NB4 (cell line): ENCODE data around the gene MSI2.

Experiments
- DNase-seq: peaks from one replicate; pipeline ENCODE4 v3.0.0; 2010; ENCODE audit warnings: low read depth
- H3K4me3 ChIP-seq: one replicate; pipeline ENCODE4 v1.5.1; 2011; ENCODE audit warnings: mild to moderate bottlenecking, low read depth, low read length, moderate library complexity
- MAX ChIP-seq: IDR thresholded peaks from 2 replicates; pipeline ENCODE4 v1.6.1; 2011; ENCODE audit warnings: low read depth, low read length
- MYC ChIP-seq: IDR thresholded peaks from 2 replicates; pipeline ENCODE4 v1.6.1; 2011; ENCODE audit warnings: low read depth, low read length
- POLR2A ChIP-seq: IDR thresholded peaks from 2 replicates; pipeline ENCODE4 v1.6.1; 2011; ENCODE audit warnings: mild to moderate bottlenecking; ENCODE audit not compliant: insufficient read length; ENCODE audit errors: extremely low read depth
- TF ChIP-seq, protein P1 (sequence below): IDR thresholded peaks from one replicate; pipeline ENCODE4 v1.5.1; 2012; ENCODE audit warnings: low read depth, low read length

Gene MSI2

DNA sequence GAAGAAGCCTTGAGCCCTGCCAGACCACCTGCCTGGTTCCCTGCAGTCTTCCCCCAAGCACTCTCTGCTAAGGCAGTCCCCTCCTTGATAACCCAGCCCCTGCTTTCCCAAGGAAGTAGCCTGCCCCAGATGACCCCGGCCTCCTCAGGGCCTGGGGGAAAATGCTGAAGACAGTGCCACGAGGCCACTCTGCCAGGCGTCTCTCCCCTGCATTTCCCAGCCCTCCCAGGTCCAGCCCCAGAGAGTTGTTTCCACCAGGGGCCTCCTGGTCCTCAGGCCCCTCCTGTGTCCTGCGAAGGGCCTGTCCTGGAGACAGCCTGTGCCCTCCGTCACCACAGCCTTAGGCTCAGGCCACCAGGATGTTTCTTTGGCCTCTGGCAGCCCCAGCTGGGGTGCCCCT, 392.4 kb downstream of the MSI2 start:
- no peak for DNase-seq
- H3K4me3 ChIP-seq, result no peak overlapping the region
- TF ChIP-seq MAX (no peak), MYC (no peak)

DNA sequence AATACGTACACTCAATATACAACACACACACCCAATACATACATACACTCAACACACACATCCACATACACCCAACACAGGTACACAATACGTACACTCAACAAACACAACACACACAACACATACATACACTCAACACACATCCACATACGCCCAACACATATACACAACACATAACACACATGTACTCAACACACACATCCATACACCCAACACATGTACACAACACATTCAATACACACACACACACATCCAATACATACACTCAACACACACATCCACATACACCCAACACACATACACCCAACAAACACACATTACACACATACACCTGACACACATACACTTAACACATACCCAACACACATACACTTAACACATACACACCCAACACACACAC, 392.9 kb downstream of the MSI2 start:
- DNase-seq, result no peak
- H3K4me3 ChIP-seq, result no peak overlapping the region
- TF ChIP-seq MAX (no peak), MYC (no peak)

DNA sequence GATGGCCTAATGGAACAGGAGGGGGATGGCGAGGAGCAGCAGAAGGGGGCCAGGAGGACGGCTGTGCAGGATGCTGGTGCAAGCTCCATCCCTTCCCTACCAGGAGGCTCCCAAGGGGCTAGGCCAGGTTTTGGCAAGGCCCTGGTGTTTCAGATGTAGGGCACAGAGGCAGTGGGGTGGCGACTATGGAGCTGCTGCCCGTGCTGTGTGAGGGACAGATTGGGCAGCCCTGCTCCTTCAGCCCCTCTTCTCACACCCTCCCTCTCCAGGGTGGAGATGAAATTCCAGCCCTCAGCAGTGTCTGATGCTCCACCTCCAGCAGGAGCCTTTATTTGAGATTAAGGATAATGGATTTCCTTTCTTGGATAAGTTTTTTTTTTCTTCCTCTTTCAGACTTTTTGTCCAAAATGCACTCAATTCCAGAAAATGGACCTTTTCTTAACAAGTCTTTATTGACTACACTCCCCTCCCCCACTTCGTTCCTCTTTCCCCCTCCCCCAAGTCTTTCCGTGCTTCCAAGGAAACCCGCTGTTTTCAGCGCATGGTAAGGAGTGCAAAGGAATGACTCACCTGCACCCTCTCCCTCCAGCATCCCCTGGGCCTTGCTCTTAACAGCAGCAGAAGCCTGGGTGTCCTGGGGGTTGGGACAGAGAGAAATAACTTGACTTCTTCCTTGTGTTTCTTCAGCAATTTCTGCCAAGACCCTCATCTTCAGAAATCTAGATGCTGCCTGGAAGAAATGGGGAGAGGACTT, 393.6 kb downstream of the MSI2 start:
- DNase-seq, result peak; percentile 17
- TF ChIP-seq POLR2A (no peak), MYC (no peak), MAX (no peak)
- TF ChIP-seq, protein P1, sequence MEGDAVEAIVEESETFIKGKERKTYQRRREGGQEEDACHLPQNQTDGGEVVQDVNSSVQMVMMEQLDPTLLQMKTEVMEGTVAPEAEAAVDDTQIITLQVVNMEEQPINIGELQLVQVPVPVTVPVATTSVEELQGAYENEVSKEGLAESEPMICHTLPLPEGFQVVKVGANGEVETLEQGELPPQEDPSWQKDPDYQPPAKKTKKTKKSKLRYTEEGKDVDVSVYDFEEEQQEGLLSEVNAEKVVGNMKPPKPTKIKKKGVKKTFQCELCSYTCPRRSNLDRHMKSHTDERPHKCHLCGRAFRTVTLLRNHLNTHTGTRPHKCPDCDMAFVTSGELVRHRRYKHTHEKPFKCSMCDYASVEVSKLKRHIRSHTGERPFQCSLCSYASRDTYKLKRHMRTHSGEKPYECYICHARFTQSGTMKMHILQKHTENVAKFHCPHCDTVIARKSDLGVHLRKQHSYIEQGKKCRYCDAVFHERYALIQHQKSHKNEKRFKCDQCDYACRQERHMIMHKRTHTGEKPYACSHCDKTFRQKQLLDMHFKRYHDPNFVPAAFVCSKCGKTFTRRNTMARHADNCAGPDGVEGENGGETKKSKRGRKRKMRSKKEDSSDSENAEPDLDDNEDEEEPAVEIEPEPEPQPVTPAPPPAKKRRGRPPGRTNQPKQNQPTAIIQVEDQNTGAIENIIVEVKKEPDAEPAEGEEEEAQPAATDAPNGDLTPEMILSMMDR, result no peak
- no peak overlapping the region for H3K4me3 ChIP-seq

DNA sequence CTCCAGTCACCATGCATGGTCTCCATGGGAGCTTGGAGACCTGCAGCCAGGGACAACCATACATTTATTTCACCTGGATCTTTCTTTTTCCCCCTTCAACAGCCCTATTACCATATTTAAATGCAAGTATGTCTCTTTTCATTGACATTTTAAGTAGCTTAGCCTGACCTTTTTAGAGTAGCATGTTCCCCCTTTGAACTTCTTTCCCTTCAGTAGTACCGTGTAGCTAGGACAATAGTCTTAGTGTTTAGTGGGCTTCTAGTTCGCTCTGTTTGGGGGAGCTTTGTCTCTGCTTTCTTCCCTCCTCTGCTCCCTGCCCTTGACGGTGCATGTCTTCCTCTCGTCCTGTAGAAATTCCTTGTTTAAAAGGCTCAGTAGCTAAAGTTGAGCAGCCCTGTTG, 394.2 kb downstream of the MSI2 start:
- no peak overlapping the region for H3K4me3 ChIP-seq
- TF ChIP-seq MAX (no peak), MYC (no peak), POLR2A (no peak)
- TF ChIP-seq, protein P1, result no peak

DNA sequence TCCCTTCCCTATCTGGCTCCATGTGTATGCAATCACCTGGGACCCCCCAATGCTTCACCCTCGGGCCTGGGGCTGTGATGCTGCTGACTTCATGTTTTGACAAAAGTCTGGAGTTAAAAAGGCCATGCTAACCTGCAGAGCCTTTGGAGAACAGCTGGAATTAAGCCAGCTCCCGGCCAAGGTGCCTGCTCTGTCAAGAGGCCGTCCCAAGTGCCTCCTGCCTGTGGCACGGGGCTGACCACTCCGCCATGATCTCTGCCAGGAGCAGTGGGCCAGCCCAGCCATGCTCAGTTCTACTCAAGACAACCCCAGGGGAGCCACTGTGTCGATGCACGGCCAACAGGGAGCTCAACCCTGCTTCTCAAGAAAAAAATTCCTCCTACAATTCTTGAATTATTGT, 395.1 kb downstream of the MSI2 start:
- H3K4me3 ChIP-seq, result no peak overlapping the region
- DNase-seq, result no peak
- TF ChIP-seq MAX, result no peak

More for the DNA sequence above, 394.2 kb downstream of the MSI2 start:
- no peak for DNase-seq

GRCh38 chr17:57651996-57652395, 395.7 kb downstream of the MSI2 start:
- DNase-seq, result no peak
- no peak overlapping the region for H3K4me3 ChIP-seq
- TF ChIP-seq MAX (no peak), MYC (no peak), POLR2A (no peak)
- TF ChIP-seq, protein P1, result no peak

DNA sequence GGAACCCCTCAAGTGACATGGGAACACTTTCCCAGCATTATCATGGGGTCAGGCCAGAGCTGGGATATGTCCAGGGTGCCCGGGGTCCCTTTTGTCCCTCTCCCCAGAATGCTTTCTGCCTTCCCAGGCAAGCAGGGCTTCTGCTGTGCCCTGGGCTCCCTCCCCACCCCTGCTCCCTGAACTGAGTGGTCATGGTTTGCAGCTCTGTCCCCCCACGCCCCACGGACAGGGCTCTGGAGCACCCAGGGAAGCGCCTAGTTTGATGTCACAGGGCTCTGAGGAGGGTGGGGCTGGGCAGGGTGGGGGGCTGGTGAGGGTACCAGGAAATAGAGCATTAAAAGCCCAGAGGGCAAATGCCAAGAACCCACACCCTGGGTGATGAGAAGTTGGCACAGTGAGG, 396.5 kb downstream of the MSI2 start:
- TF ChIP-seq, protein P1, result no peak
- TF ChIP-seq MAX (no peak), POLR2A (no peak), MYC (no peak)
- DNase-seq, result no peak
- no peak overlapping the region for H3K4me3 ChIP-seq
